ENCODE measurements around the gene PALM.

The PALM gene

GRCh38 chr19:670609-671075, 38.1 kb upstream of the PALM start:
- Histone ChIP-seq H3K27ac (ENCODE audit: low read length) (no peak overlapping the region), H3K4me3 (ENCODE audit: low read length) (no peak overlapping the region), H3K36me3 (ENCODE audit: insufficient read depth, low read depth, low read length) (no peaks in the 10 kb centered on the region), H3K9ac (ENCODE audit: low read depth, low read length) (no peak overlapping the region), H3K27me3 (ENCODE audit: insufficient read depth, low read length) (peaks cover 17% of the 10 kb centered on the region), H3K4me1 (ENCODE audit: insufficient read depth, low read length) (no peaks in the 10 kb centered on the region), H3K9me3 (ENCODE audit: insufficient read depth, low read depth, low read length) (no peaks in the 10 kb centered on the region)

DNA sequence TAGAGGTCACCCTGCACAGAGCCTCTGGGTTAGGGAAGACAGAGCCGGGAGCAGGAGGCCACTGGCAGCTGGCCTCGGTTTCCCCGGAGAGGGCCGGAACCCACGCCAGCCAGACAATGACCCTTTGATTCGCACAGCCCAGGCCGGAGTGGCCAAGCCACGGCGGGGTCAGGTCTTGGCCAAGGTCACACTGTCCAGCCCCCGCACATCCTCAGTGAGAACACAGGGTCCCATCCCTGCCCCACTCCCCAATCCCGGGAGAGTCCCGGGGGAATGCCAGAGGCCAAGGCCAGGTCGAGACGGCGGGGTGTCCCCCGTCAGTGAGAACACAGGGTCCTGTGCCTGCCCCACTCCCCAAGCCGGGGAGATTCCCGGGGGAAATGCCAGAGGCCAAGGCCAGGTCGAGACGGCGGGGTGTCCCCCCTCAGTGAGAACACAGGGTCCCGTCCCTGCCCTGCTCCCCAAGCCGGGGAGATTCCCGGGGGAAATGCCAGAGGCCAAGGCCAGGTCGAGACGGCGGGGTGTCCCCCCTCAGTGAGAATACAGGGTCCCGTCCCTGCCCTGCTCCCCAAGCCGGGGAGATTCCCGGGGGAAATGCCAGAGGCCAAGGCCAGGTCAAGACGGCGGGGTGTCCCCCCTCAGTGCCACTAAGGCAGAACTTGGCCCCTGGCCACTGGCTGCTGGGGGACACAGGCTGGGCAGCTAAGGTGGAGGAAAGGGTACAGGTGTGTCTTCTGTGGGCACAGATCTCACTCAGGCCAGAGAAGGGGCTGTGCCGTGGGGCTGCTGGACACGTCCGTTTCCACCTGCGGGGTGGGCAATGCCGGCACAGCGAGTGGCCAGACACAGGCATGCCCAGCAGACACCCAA, 34.2 kb upstream of the PALM start:
- no peak overlapping the region for H3K4me3 ChIP-seq (ENCODE audit: low read length)
- no peaks in the 10 kb centered on the region for H3K4me1 ChIP-seq (ENCODE audit: insufficient read depth, low read length)
- no peaks in the 10 kb centered on the region for H3K9me3 ChIP-seq (ENCODE audit: insufficient read depth, low read depth, low read length)
- H3K36me3 ChIP-seq (ENCODE audit: insufficient read depth, low read depth, low read length), result no peaks in the 10 kb centered on the region
- H3K27me3 ChIP-seq (ENCODE audit: insufficient read depth, low read length), result peaks cover 34% of the 10 kb centered on the region
- no peak overlapping the region for H3K9ac ChIP-seq (ENCODE audit: low read depth, low read length)
- no peak overlapping the region for H3K27ac ChIP-seq (ENCODE audit: low read length)

GRCh38 chr19:676007-676338, 32.8 kb upstream of the PALM start:
- Histone ChIP-seq H3K4me1 (ENCODE audit: insufficient read depth, low read length) (no peaks in the 10 kb centered on the region), H3K36me3 (ENCODE audit: insufficient read depth, low read depth, low read length) (no peaks in the 10 kb centered on the region), H3K4me3 (ENCODE audit: low read length) (no peak overlapping the region), H3K9ac (ENCODE audit: low read depth, low read length) (no peak overlapping the region), H3K9me3 (ENCODE audit: insufficient read depth, low read depth, low read length) (no peaks in the 10 kb centered on the region), H3K27me3 (ENCODE audit: insufficient read depth, low read length) (peaks cover 34% of the 10 kb centered on the region), H3K27ac (ENCODE audit: low read length) (no peak overlapping the region)

DNA sequence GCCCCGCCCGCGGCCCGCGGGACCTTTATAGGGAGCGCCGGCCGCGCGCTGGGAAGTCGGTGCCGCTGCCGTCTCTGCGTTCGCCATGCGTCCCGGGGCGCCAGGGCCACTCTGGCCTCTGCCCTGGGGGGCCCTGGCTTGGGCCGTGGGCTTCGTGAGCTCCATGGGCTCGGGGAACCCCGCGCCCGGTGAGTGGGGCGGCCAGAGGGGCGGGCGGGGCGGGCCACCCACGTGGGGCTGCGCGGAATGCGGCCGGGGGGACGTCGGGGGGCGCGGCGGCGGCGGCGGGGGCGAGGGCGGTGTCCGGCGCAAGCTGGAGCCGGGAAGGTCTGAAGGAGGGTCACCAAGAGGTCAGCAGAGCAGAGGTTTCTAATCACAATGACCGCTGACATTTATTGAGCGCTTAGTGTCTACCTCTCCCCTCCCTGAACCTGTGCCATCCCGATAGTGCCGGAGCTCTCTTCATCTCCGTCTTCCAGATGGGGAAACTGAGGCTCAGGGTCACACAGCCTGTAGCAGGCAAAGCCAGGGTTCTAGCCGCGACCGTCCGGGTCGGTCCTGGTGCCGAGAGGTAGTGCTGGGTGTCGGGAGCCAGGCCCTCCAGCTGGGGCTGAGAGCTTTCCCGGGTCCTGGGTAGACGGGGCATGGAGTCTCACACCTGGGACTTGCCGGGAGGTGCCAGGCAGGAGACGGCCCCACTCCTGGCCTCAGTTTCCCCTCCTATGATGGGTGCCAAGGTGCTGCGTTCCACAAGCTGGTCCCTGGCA, 32.2 kb upstream of the PALM start, which contains the start of gene FSTL3:
Gene FSTL3, plus strand, starts transcription at position 54 of the 767 bp plus-strand sequence. Its CDS starts 32 bp downstream, at position 86.
- Histone ChIP-seq H3K4me1 (ENCODE audit: insufficient read depth, low read length) (no peaks in the 10 kb centered on the region), H3K9me3 (ENCODE audit: insufficient read depth, low read depth, low read length) (no peaks in the 10 kb centered on the region), H3K27me3 (ENCODE audit: insufficient read depth, low read length) (peaks cover 34% of the 10 kb centered on the region), H3K36me3 (ENCODE audit: insufficient read depth, low read depth, low read length) (no peaks in the 10 kb centered on the region), H3K9ac (ENCODE audit: low read depth, low read length) (no peak within 1 kb of the TSS), H3K4me3 (ENCODE audit: low read length) (no peak within 1 kb of the TSS), H3K27ac (ENCODE audit: low read length) (no peak within 1 kb of the TSS)

DNA sequence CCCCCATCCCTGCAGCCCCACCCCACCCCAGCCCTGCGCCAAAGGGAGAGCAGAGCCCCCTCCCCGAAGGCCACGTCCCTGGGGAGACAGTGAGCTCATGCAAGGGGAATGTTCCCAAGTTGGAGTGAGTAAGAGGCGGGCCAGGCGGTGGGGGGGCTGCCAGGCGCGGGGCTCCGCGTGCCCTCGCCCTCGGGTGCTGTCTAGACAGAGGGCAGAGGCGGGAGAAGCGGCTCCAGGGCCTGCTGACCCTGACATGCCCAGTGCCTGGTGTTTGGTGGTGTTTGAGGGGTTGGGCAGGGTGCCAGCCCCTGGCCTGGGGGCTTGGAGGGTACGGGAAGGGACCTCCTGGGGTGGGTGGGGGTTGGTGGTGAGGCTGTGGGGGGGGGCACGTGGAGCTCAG, 31.5 kb upstream of the PALM start:
- no peaks in the 10 kb centered on the region for H3K4me1 ChIP-seq (ENCODE audit: insufficient read depth, low read length)
- no peaks in the 10 kb centered on the region for H3K9me3 ChIP-seq (ENCODE audit: insufficient read depth, low read depth, low read length)
- no peak overlapping the region for H3K4me3 ChIP-seq (ENCODE audit: low read length)
- H3K36me3 ChIP-seq (ENCODE audit: insufficient read depth, low read depth, low read length), result no peaks in the 10 kb centered on the region
- peaks cover 34% of the 10 kb centered on the region for H3K27me3 ChIP-seq (ENCODE audit: insufficient read depth, low read length)
- H3K9ac ChIP-seq (ENCODE audit: low read depth, low read length), result no peak overlapping the region
- H3K27ac ChIP-seq (ENCODE audit: low read length), result no peak overlapping the region

DNA sequence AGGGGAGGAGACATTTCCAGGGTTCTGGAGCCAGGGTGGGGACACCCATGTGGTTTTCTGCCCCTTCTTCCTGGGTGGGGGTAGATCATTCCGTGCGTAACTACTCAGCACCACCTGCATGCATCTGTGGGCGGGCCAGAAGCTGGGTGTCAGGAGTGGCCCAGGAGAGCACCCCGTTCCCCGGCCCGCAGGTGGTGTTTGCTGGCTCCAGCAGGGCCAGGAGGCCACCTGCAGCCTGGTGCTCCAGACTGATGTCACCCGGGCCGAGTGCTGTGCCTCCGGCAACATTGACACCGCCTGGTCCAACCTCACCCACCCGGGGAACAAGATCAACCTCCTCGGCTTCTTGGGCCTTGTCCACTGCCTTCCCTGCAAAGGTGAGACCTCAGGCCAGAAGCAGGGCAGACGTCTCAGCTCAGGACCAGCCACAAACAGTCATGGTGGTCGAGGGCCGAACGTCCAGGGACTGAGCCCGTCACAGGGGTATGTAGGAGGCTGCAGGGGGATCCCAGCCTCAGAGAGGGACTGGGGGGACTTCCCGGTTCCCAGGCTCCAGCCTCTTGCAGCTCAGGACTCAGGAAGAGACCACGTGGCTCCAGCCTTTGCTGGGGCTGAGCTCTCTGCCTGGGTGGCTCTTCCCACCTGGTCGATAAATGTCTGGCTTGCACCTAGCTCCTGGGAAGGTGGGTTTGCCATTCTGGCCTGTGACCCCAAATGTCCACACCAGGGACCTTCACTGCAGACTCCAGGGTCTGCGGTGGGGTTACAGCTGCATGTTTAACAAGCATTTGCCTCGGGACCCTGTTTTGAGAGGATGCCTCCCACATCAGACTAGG, 30.9 kb upstream of the PALM start:
- Histone ChIP-seq H3K9ac (ENCODE audit: low read depth, low read length) (no peak overlapping the region), H3K4me1 (ENCODE audit: insufficient read depth, low read length) (no peaks in the 10 kb centered on the region), H3K27me3 (ENCODE audit: insufficient read depth, low read length) (peaks cover 34% of the 10 kb centered on the region), H3K4me3 (ENCODE audit: low read length) (no peak overlapping the region), H3K27ac (ENCODE audit: low read length) (no peak overlapping the region), H3K36me3 (ENCODE audit: insufficient read depth, low read depth, low read length) (no peaks in the 10 kb centered on the region), H3K9me3 (ENCODE audit: insufficient read depth, low read depth, low read length) (no peaks in the 10 kb centered on the region)

GRCh38 chr19:678791-679388, 29.8 kb upstream of the PALM start:
- no peak overlapping the region for H3K27ac ChIP-seq (ENCODE audit: low read length)

DNA sequence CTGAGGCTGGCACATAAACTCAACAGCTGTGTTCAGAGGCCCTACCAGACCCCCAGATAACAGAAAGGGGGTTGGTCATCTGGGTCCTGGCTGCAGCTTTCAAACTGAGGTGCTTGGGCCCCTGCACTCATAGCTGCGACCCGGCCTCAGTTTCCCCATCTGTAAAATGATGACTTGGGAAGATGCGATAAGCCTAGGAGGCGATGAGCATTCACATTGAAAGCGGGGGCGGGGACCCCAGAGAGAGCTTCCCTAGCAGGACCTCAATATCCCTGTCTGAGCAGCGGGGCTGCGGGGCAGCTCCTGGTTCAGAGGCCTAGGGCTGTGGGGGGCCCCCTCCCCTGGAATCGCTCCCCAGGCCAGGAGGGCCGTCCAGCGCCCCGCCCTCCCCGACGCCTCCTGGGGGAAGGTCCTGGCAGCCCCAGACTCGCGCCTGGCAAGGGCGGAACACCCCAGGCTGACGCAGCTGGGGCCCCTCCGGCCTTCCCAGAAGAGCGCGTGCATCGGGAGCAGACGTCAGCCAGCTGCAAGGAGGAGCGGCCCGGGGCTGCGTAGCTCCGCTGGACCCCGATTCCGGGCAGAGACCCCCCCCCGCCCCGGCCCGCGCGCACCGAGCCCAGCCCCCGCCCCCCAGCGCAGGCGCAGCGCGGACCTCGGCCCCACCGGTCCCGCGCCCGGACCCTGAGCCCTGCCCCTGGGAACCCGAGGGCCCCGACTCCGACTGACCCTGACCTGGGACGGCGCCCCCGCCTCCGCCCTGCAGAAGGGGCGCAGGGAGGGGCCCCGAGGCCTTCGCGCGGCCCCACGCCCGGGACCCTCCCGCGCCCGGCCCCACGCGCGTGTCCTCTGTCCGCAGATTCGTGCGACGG, 29.1 kb upstream of the PALM start:
- H3K4me1 ChIP-seq (ENCODE audit: insufficient read depth, low read length), result no peaks in the 10 kb centered on the region
- peaks cover 31% of the 10 kb centered on the region for H3K27me3 ChIP-seq (ENCODE audit: insufficient read depth, low read length)
- peak overlapping the region; percentile 66; the same call in 1 of the 2 replicates for H3K9ac ChIP-seq (ENCODE audit: low read depth, low read length)
- no peaks in the 10 kb centered on the region for H3K9me3 ChIP-seq (ENCODE audit: insufficient read depth, low read depth, low read length)
- H3K27ac ChIP-seq (ENCODE audit: low read length), result no peak overlapping the region
- peak overlapping the region; percentile 67; the same call in 1 of the 2 replicates for H3K4me3 ChIP-seq (ENCODE audit: low read length)
- no peaks in the 10 kb centered on the region for H3K36me3 ChIP-seq (ENCODE audit: insufficient read depth, low read depth, low read length)

More at GRCh38 chr19:678791-679388, 29.8 kb upstream of the PALM start:
- Histone ChIP-seq H3K4me1 (ENCODE audit: insufficient read depth, low read length) (no peaks in the 10 kb centered on the region), H3K9me3 (ENCODE audit: insufficient read depth, low read depth, low read length) (no peaks in the 10 kb centered on the region), H3K4me3 (ENCODE audit: low read length) (peak overlapping the region; percentile 67; the same call in 1 of the 2 replicates), H3K36me3 (ENCODE audit: insufficient read depth, low read depth, low read length) (no peaks in the 10 kb centered on the region), H3K9ac (ENCODE audit: low read depth, low read length) (no peak overlapping the region), H3K27me3 (ENCODE audit: insufficient read depth, low read length) (peaks cover 34% of the 10 kb centered on the region)

DNA sequence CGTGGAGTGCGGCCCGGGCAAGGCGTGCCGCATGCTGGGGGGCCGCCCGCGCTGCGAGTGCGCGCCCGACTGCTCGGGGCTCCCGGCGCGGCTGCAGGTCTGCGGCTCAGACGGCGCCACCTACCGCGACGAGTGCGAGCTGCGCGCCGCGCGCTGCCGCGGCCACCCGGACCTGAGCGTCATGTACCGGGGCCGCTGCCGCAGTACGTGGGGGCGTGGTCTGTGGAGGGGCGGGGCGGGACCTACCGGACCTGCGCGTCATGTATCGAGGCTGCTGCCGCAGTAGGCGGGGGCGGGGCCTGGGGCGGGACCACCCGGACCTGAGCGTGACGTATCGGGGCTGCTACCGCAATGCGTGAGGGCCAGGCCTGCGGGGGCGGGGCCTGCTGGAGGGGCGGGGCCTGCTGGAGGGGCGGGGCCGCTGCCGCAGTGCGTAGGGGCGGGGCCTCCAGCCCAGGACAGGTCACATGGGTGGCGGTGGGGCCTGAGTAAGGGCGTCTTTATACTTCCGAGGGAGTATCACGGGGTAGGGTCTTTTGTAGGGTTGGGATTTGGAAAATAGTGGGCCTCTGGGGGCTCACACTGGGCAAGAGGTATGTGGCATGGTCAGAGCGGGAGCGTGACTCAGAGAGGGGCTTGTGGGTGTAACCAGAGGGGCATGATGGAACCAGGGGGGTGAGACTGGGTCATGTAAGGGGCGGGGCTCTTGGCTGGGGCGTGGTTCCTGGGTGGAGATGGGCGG, 28.3 kb upstream of the PALM start:
- no peaks in the 10 kb centered on the region for H3K4me1 ChIP-seq (ENCODE audit: insufficient read depth, low read length)
- H3K9me3 ChIP-seq (ENCODE audit: insufficient read depth, low read depth, low read length), result no peaks in the 10 kb centered on the region
- H3K27ac ChIP-seq (ENCODE audit: low read length), result peak overlapping the region; percentile 93

More for the DNA sequence above, 28.3 kb upstream of the PALM start:
- peak overlapping the region; percentile 82; the same call in 1 of the 2 replicates for H3K9ac ChIP-seq (ENCODE audit: low read depth, low read length)
- no peaks in the 10 kb centered on the region for H3K36me3 ChIP-seq (ENCODE audit: insufficient read depth, low read depth, low read length)
- H3K4me3 ChIP-seq (ENCODE audit: low read length), result peak overlapping the region; percentile 91
- H3K27me3 ChIP-seq (ENCODE audit: insufficient read depth, low read length), result peaks cover 23% of the 10 kb centered on the region

Data from iPS-20b (cell line).